ENCODE data around the gene GAPDH. TPM values are rescaled to one million over a fixed set of nuclear protein-coding genes. Genes with fewer than 3 reads are reported as not detected.
A peak's percentile ranks its signal among the peaks of the same experiment; 100 is the strongest.
"Not testable (repeated sequence)": the region's sequence is repeated elsewhere in the genome, so short reads cannot be mapped to it uniquely, and the experiment has no call there.

GAPDH gene
- total RNA-seq: 1,000 to 10,000 TPM; 1,700 to 2,744 TPM

DNA sequence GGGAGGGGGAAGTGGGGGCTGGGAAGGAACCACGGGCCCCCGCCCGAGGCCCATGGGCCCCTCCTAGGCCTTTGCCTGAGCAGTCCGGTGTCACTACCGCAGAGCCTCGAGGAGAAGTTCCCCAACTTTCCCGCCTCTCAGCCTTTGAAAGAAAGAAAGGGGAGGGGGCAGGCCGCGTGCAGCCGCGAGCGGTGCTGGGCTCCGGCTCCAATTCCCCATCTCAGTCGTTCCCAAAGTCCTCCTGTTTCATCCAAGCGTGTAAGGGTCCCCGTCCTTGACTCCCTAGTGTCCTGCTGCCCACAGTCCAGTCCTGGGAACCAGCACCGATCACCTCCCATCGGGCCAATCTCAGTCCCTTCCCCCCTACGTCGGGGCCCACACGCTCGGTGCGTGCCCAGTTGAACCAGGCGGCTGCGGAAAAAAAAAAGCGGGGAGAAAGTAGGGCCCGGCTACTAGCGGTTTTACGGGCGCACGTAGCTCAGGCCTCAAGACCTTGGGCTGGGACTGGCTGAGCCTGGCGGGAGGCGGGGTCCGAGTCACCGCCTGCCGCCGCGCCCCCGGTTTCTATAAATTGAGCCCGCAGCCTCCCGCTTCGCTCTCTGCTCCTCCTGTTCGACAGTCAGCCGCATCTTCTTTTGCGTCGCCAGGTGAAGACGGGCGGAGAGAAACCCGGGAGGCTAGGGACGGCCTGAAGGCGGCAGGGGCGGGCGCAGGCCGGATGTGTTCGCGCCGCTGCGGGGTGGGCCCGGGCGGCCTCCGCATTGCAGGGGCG is at the start of gene GAPDH:
Gene GAPDH, plus strand, starts transcription at position 595 of the 772 bp plus-strand sequence. CDS start 316 bp downstream, outside the sequence.
- Histone ChIP-seq H3K9me3 (no peaks in the 10 kb centered on the region), H3K4me3 (peak within 1 kb of the TSS; percentile 93), H3K27ac (peak within 1 kb of the TSS; percentile 96 to 97), H3K36me3 (peaks cover 34% of the 10 kb centered on the region), H3K27me3 (replicated peaks; ENCODE audit: insufficient read depth) (no peaks in the 10 kb centered on the region), H3K4me1 (ENCODE audit: control insufficient read depth in 1 of 2, low read depth in 2 of 2) (peaks cover 26 to 44% of the 10 kb centered on the region in 2 donors)
- ATAC-seq (ENCODE audit: insufficient number of reproducible peaks, low FRiP score, low read depth) (peak; percentile 73), DNase-seq (ENCODE audit: low spot score) (no peak)
- TF ChIP-seq, protein P1, sequence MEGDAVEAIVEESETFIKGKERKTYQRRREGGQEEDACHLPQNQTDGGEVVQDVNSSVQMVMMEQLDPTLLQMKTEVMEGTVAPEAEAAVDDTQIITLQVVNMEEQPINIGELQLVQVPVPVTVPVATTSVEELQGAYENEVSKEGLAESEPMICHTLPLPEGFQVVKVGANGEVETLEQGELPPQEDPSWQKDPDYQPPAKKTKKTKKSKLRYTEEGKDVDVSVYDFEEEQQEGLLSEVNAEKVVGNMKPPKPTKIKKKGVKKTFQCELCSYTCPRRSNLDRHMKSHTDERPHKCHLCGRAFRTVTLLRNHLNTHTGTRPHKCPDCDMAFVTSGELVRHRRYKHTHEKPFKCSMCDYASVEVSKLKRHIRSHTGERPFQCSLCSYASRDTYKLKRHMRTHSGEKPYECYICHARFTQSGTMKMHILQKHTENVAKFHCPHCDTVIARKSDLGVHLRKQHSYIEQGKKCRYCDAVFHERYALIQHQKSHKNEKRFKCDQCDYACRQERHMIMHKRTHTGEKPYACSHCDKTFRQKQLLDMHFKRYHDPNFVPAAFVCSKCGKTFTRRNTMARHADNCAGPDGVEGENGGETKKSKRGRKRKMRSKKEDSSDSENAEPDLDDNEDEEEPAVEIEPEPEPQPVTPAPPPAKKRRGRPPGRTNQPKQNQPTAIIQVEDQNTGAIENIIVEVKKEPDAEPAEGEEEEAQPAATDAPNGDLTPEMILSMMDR (IDR thresholded peaks at IDR 0.05): no peak

DNA sequence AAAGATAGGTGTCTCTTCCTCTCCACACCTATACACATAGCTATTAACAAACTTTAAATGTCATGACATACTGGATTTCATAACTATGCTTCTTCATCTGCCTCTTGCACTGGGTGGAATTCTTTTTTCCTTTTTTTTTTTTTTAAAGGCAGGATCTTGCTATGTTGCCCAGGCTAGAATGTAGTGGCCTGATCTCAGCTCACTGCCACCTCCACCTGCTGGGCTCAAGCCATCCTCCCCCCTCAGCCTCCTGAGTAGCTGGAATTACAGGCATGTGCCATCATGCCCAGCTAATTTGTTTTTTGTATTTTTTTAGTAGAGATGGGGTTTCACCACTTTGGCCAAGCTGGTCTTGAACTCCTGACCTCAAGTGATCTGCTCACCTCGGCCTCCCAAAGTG is 46.1 kb upstream of the GAPDH start:
- TF ChIP-seq, protein P1 (IDR thresholded peaks at IDR 0.05): no peak
- Histone ChIP-seq H3K27ac (no peak overlapping the region), H3K9me3 (no peaks in the 10 kb centered on the region), H3K4me3 (no peak overlapping the region), H3K4me1 (ENCODE audit: control insufficient read depth in 1 of 2, low read depth in 2 of 2) (peaks cover 5 to 9% of the 10 kb centered on the region in 2 donors), H3K36me3 (no peaks in the 10 kb centered on the region), H3K27me3 (replicated peaks; ENCODE audit: insufficient read depth) (no peaks in the 10 kb centered on the region)
- DNase-seq (ENCODE audit: low spot score) (no peak), ATAC-seq (ENCODE audit: insufficient number of reproducible peaks, low FRiP score, low read depth) (no peak)

DNA sequence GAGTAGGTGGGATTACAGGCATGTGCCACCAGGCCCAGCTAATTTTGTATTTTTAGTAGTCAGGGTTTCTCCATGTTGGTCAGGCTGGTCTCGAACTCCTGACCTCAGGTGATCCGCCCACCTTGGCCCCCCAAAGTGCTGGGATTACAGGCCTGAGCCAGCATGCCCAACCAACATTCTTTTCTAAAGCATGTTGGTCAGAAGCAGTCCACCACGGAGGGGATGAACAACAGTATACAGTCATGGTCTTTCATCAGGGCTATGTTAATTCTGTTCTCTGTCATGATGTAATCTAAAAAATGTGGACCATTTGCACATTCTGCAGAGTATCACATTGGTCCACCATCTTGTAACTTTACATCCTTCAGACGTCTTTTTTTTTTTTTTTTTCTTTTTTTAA is 44.9 kb upstream of the GAPDH start:
- DNase-seq (ENCODE audit: low spot score) (no peak), ATAC-seq (ENCODE audit: insufficient number of reproducible peaks, low FRiP score, low read depth) (no peak)
- H3K4me1 ChIP-seq (ENCODE audit: control insufficient read depth in 1 of 2, low read depth in 2 of 2): peaks cover 6 to 12% of the 10 kb centered on the region in 2 donors
- H3K9me3 ChIP-seq: no peaks in the 10 kb centered on the region
- H3K27me3 ChIP-seq (replicated peaks; ENCODE audit: insufficient read depth): no peaks in the 10 kb centered on the region
- no peak overlapping the region for H3K27ac ChIP-seq
- TF ChIP-seq, protein P1 (IDR thresholded peaks at IDR 0.05): no peak
- H3K36me3 ChIP-seq: no peaks in the 10 kb centered on the region
- no peak overlapping the region for H3K4me3 ChIP-seq

DNA sequence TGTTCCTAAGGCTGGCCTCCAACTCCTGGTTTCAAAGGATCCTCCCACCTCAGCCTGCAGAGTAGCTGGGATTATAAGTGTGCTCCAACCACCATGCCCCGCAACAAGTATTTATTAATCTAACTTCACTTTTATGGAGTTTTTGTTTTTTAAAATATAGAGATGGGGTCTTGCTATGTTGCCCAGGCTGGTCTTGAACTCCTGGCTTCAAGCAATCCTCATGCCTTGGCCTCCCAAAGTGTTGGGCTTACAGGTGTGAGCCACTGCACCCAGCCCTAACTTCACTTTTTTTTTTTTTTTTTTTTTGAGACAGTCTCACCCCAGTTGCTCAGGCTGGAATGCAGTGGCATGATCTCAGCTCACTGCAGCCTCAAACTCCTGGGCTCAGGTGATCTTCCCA is 43.6 kb upstream of the GAPDH start:
- not testable (repeated sequence) for H3K27ac ChIP-seq; DNase-seq (ENCODE audit: low spot score); H3K9me3 ChIP-seq; H3K36me3 ChIP-seq; H3K4me3 ChIP-seq; ATAC-seq (ENCODE audit: insufficient number of reproducible peaks, low FRiP score, low read depth); H3K27me3 ChIP-seq (replicated peaks; ENCODE audit: insufficient read depth)
- H3K4me1 ChIP-seq (ENCODE audit: control insufficient read depth in 1 of 2, low read depth in 2 of 2): peaks cover 13 to 24% of the 10 kb centered on the region in 2 donors

DNA sequence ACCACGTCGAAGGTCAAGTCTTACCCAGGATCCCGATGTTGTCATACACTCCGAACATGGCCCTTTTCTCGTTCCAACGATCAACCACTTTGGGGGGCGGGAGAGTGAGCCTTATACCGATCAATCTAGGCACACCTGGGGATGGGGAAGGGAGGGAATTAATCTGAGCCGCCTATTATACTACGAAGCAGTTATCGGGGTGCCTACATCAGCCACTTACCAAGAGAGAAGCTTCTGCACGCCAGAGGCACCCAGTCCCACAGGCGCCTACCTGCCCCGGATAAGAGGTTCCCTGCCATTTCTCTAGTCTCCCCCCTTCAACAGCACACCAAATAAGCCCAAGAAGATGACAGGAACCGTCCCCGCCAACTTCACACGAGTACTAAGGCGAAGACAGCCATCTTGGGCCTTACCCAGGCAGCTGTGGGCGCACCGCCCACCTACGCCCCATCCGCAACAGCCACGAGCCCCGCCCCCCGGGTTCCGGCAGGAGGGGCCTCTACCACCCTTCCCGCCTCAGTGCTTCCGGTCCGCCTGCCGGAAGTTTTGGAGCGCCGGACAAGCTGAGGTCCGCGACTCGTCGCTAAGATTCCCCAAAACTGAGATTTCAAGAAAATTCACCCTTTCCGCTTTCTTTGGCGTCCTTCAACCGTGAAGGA is 41.4 kb upstream of the GAPDH start, which contains the start of gene MRPL51:
Gene MRPL51, minus strand, starts transcription at position 425 of the 659 bp plus-strand sequence. Its CDS starts 126 bp downstream, at position 299.
- TF ChIP-seq, protein P1 (IDR thresholded peaks at IDR 0.05): no peak
- no peaks in the 10 kb centered on the region for H3K9me3 ChIP-seq
- H3K4me3 ChIP-seq: peak within 1 kb of the TSS; percentile 82
- peak; percentile 92 for DNase-seq (ENCODE audit: low spot score)
- H3K4me1 ChIP-seq (ENCODE audit: control insufficient read depth in 1 of 2, low read depth in 2 of 2): peaks cover 13 to 26% of the 10 kb centered on the region in 2 donors
- peak within 1 kb of the TSS; percentile 94 to 97 for H3K27ac ChIP-seq
- ATAC-seq (ENCODE audit: insufficient number of reproducible peaks, low FRiP score, low read depth): peak; percentile 96
- H3K36me3 ChIP-seq: no peaks in the 10 kb centered on the region
- H3K27me3 ChIP-seq (replicated peaks; ENCODE audit: insufficient read depth): no peaks in the 10 kb centered on the region

Data from thoracic aorta (tissue), 2 donors.